ENCODE data around the gene DHODH. TPM values are rescaled to one million over a fixed set of nuclear protein-coding genes. Genes with fewer than 3 reads are reported as not detected.

DHODH gene
- total and polyA plus RNA-seq, 10 donors, result 3.3 to 9.9 (median 6.4) TPM

DNA sequence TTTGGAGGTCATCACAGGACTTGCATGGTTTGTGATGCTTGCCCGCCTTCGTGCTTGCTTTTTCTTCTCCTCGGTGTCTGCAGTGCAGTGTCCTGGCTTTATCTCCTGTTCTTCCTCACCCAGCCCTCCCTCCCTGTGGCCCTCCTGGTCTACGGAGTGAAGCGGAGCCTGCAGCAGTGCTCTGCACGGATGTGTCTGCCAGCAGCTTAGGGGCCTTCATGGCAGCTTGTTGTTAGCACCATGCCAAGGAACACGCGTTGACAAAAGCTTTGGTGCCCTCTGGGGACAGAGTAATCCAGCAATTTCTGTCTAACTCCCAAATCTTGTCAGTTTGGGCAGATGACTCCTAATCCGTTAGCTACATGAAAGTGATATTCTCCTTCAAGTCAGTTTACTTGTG lies 9.9 kb downstream of the DHODH start:
- no peak overlapping the region for H3K27ac ChIP-seq
- intact Hi-C loops (cut with DNase I; ENCODE audit: low total_unique reads), result no loop called here

DNA sequence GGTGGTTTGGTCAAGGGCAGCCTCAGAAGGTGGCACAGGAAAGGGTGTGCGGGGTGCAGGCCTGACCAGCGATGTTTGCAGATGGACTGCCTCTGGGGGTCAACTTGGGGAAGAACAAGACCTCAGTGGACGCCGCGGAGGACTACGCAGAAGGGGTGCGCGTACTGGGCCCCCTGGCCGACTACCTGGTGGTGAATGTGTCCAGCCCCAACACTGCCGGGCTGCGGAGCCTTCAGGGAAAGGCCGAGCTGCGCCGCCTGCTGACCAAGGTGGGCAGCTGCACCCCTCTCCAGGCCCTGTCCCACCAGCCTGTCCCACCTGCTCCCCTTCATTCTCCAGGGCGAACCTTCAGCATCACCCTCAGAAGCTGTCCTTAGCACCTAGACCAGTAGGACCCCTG lies 12.5 kb downstream of the DHODH start:
- no peaks in the 10 kb centered on the region for H3K9me3 ChIP-seq
- no peak overlapping the region for H3K27ac ChIP-seq
- TF ChIP-seq POLR2A (IDR thresholded peaks at IDR 0.05) (no peak), POLR2AphosphoS5 (IDR thresholded peaks at IDR 0.05) (peak in 1 of 3 donors; percentile 12)
- TF ChIP-seq, protein P1, sequence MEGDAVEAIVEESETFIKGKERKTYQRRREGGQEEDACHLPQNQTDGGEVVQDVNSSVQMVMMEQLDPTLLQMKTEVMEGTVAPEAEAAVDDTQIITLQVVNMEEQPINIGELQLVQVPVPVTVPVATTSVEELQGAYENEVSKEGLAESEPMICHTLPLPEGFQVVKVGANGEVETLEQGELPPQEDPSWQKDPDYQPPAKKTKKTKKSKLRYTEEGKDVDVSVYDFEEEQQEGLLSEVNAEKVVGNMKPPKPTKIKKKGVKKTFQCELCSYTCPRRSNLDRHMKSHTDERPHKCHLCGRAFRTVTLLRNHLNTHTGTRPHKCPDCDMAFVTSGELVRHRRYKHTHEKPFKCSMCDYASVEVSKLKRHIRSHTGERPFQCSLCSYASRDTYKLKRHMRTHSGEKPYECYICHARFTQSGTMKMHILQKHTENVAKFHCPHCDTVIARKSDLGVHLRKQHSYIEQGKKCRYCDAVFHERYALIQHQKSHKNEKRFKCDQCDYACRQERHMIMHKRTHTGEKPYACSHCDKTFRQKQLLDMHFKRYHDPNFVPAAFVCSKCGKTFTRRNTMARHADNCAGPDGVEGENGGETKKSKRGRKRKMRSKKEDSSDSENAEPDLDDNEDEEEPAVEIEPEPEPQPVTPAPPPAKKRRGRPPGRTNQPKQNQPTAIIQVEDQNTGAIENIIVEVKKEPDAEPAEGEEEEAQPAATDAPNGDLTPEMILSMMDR (IDR thresholded peaks at IDR 0.05 in 8 of 11, conservative IDR thresholded peaks at IDR 0.05 in 3 of 11), result no peak
- WGBS, 5 donors, result 89 to 97% (median 91%) methylated on average over 10 to 15 of the region's 15 CpGs
- intact Hi-C loops (cut with DNase I; ENCODE audit: low total_unique reads), result no loop called here
- no peak overlapping the region for H3K4me3 ChIP-seq
- peaks cover 0 to 98% (median 78%) of the 10 kb centered on the region in 6 donors for H3K36me3 ChIP-seq
- DNase-seq, result peak; percentile 71
- H3K4me1 ChIP-seq, result no peaks in the 10 kb centered on the region
- no peaks in the 10 kb centered on the region for H3K27me3 ChIP-seq (replicated peaks in 1 of 7)

More for the DNA sequence above, 9.9 kb downstream of the DHODH start:
- no peaks in the 10 kb centered on the region for H3K27me3 ChIP-seq (replicated peaks in 1 of 7)
- H3K4me3 ChIP-seq, result no peak overlapping the region
- peaks cover 0 to 94% (median 59%) of the 10 kb centered on the region in 6 donors for H3K36me3 ChIP-seq
- TF ChIP-seq POLR2AphosphoS5 (IDR thresholded peaks at IDR 0.05), result no peak
- no peak for TF ChIP-seq POLR2A (IDR thresholded peaks at IDR 0.05)
- TF ChIP-seq, protein P1 (IDR thresholded peaks at IDR 0.05 in 8 of 11, conservative IDR thresholded peaks at IDR 0.05 in 3 of 11), result no peak
- peaks cover 0 to 13% (median 10%) of the 10 kb centered on the region in 6 donors for H3K4me1 ChIP-seq
- 95 to 99% (median 95%) methylated on average over 9 of the region's 9 CpGs for WGBS, 5 donors
- DNase-seq, result no peak
- no peaks in the 10 kb centered on the region for H3K9me3 ChIP-seq

DNA sequence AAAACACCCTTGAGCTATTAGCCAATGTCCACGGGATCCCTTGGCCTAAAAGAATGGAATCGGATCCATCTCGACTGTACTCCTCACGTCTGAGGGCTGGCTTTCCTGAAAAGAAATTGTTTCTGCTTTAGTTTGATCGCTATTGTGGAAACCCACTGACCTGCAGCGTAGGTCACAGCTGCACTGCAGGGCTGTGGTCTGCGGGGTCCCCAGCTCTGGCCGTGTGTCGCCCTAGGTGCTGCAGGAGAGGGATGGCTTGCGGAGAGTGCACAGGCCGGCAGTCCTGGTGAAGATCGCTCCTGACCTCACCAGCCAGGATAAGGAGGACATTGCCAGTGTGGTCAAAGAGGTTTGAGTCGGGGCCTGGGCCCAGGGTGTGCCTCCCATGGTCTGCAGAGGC lies 13.6 kb downstream of the DHODH start:
- no peak for DNase-seq
- Histone ChIP-seq H3K9me3 (no peaks in the 10 kb centered on the region), H3K27ac (no peak overlapping the region), H3K36me3 (peaks cover 0 to 98% (median 77%) of the 10 kb centered on the region in 6 donors), H3K4me3 (no peak overlapping the region), H3K4me1 (no peaks in the 10 kb centered on the region), H3K27me3 (replicated peaks in 1 of 7) (no peaks in the 10 kb centered on the region)
- TF ChIP-seq POLR2AphosphoS5 (IDR thresholded peaks at IDR 0.05) (no peak), POLR2A (IDR thresholded peaks at IDR 0.05) (no peak)
- TF ChIP-seq, protein P1 (IDR thresholded peaks at IDR 0.05 in 8 of 11, conservative IDR thresholded peaks at IDR 0.05 in 3 of 11), result no peak
- intact Hi-C loops (cut with DNase I; ENCODE audit: low total_unique reads), result no loop called here
- 94 to 99% (median 96%) methylated on average over 13 of the region's 13 CpGs for WGBS, 5 donors

DNA sequence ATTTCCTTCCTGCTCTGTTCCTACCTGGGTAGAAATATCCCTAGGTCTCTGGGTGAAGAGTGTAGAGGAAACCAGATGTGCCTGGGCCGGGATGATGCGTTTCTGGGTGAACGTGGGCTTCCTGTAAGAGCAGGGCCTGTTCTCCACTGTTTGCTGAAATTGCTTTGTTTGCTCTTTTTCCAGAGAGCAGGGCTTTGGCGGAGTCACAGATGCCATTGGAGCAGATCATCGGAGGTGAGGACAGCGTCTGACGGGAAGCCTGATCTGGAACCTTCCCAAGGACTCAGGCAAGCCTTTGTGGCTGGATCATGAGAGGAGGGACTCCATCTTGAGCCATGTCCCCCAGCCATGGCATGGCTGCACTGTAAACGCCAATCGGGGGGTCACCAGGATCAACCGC lies 15.4 kb downstream of the DHODH start:
- Histone ChIP-seq H3K9me3 (no peaks in the 10 kb centered on the region), H3K27ac (peak overlapping the region in 1 of 8 donors; percentile 33), H3K4me1 (no peaks in the 10 kb centered on the region), H3K4me3 (no peak overlapping the region), H3K27me3 (replicated peaks in 1 of 7) (no peaks in the 10 kb centered on the region), H3K36me3 (peaks cover 0 to 94% (median 61%) of the 10 kb centered on the region in 6 donors)
- intact Hi-C loops (cut with DNase I; ENCODE audit: low total_unique reads), result no loop called here
- WGBS, 5 donors, result 81 to 92% (median 87%) methylated on average over 10 of the region's 10 CpGs
- TF ChIP-seq POLR2A (IDR thresholded peaks at IDR 0.05) (no peak), POLR2AphosphoS5 (IDR thresholded peaks at IDR 0.05) (no peak)
- TF ChIP-seq, protein P1 (IDR thresholded peaks at IDR 0.05 in 8 of 11, conservative IDR thresholded peaks at IDR 0.05 in 3 of 11), result no peak
- no peak for DNase-seq
